Left colon (tissue), 2 donors: ENCODE data around the gene NANOS2. TPM values are rescaled to one million over a fixed set of nuclear protein-coding genes. Genes with fewer than 3 reads are reported as not detected.

Experiments
- total RNA-seq, 2 donors: library from RNA; stranded (reverse); fragmentation: NEBNext Ultra II Directional; extraction: Animal tissue kit (Norgen Biotek cat#: 25700); gene quantifications; one replicate each; pipeline ENCODE4 v1.2.1, GENCODE V29; 2021
- donor health status: DM: no; HTN: no; CAD: no.
- donor health status: DM: yes; HTN: yes; CAD: no.

Gene NANOS2
- total RNA-seq, 2 donors from 2014 or later: not detected

Other genes with a start within 250 kb of the NANOS2 start
- 10 to 100 TPM; 21.2 to 22.6 TPM for gene GIPR, start 246.6 kb downstream of the NANOS2 start, total RNA-seq
- gene SNRPD2, start 222.8 kb downstream of the NANOS2 start, total RNA-seq: 100 to 1,000 TPM; 205 to 223 TPM
- gene QPCTL, start 222.1 kb downstream of the NANOS2 start, total RNA-seq: 10 to 100 TPM in 1 of 2 donors, 1 to 10 TPM in 1; 10.0 to 10.3 TPM
- gene FBXO46, start 183.9 kb downstream of the NANOS2 start, total RNA-seq: 10 to 100 TPM; 27.3 to 28.0 TPM
- not detected for gene MEIOSIN, start 181.3 kb downstream of the NANOS2 start, total RNA-seq
- gene SIX5, start 145.5 kb downstream of the NANOS2 start, total RNA-seq: 10 to 100 TPM in 1 of 2 donors, 1 to 10 TPM in 1; 9.2 to 12.6 TPM
- gene DMPK, start 132.3 kb downstream of the NANOS2 start, total RNA-seq: 10 to 100 TPM; 28.4 to 38.2 TPM
- 10 to 100 TPM; 29.7 to 38.7 TPM for gene DMWD, start 121.9 kb downstream of the NANOS2 start, total RNA-seq
- under 1 TPM; 0.14 to 0.27 TPM for gene RSPH6A, start 99.5 kb downstream of the NANOS2 start, total RNA-seq
- gene SYMPK, start 51.6 kb downstream of the NANOS2 start, total RNA-seq: 10 to 100 TPM; 53.8 to 62.7 TPM
- 10 to 100 TPM; 31.5 to 53.7 TPM for gene FOXA3, start 50.5 kb downstream of the NANOS2 start, total RNA-seq
- 10 to 100 TPM; 22.8 to 25.0 TPM for gene IRF2BP1, start 28.6 kb downstream of the NANOS2 start, total RNA-seq
- 10 to 100 TPM; 10.4 to 11.9 TPM for gene MYPOP, start 12.2 kb downstream of the NANOS2 start, total RNA-seq
- gene NOVA2, start 59.1 kb upstream of the NANOS2 start, total RNA-seq: 1 to 10 TPM in 1 of 2 donors, under 1 TPM in 1; 0.79 to 1.2 TPM
- 10 to 100 TPM; 16.4 to 20.6 TPM for gene CCDC61, start 80.7 kb upstream of the NANOS2 start, total RNA-seq
- gene PGLYRP1, start 108.3 kb upstream of the NANOS2 start, total RNA-seq: not detected
- not detected for gene IGFL4, start 126.2 kb upstream of the NANOS2 start, total RNA-seq
- gene IGFL3, start 209.9 kb upstream of the NANOS2 start, total RNA-seq: not detected
- gene IGFL2, start 233.5 kb upstream of the NANOS2 start, total RNA-seq: not detected